RWPE2 (cell line): Measurements from ENCODE around the gene EFS.

ENCODE experiments used
- ATAC-seq: fragments of 200-7000 bp; cut with Tn5 transposase; 3 replicates; pipeline ENCODE4 v1.9.1; 2021; ENCODE audit warnings: low read depth
- DNase-seq: peaks from one replicate; pipeline ENCODE4 v3.0.0-alpha.2; 2020; ENCODE audit warnings: low spot score
- H3K27ac ChIP-seq: fragments of 450-650 bp; 2 replicates; pipeline ENCODE4 v1.5.1; 2017; ENCODE audit warnings: mild to moderate bottlenecking; ENCODE audit not compliant: poor library complexity, severe bottlenecking
- H3K27me3 ChIP-seq: fragments of 250-450 bp; sonication (Bioruptor Pico); 2 replicates; pipeline ENCODE4 v1.5.1; 2021; ENCODE audit warnings: mild to moderate bottlenecking, moderate library complexity; ENCODE audit not compliant: insufficient read depth, poor library complexity, severe bottlenecking
- H3K36me3 ChIP-seq: fragments of 250-450 bp; sonication (Bioruptor Pico); 2 replicates; pipeline ENCODE4 v1.5.1; 2020; ENCODE audit warnings: low read depth, mild to moderate bottlenecking, moderate library complexity
- H3K4me1 ChIP-seq: fragments of 250-450 bp; sonication (Bioruptor Pico); 2 replicates; pipeline ENCODE4 v1.5.1; 2021; ENCODE audit warnings: mild to moderate bottlenecking, moderate library complexity; ENCODE audit not compliant: insufficient read depth, poor library complexity, severe bottlenecking
- H3K4me3 ChIP-seq: fragments of 250-450 bp; sonication (Bioruptor Pico); 2 replicates; pipeline ENCODE4 v1.5.1; 2021; ENCODE audit warnings: mild to moderate bottlenecking, moderate library complexity; ENCODE audit not compliant: severe bottlenecking
- H3K9me3 ChIP-seq: fragments of 250-450 bp; sonication (Bioruptor Pico); 2 replicates; pipeline ENCODE4 v1.5.1; 2021; ENCODE audit warnings: mild to moderate bottlenecking, moderate library complexity; ENCODE audit not compliant: severe bottlenecking
- TF ChIP-seq, protein P1 (sequence below): fragments of 450-650 bp; IDR thresholded peaks from one replicate; pipeline ENCODE4 v1.5.1; 2017; ENCODE audit warnings: mild to moderate bottlenecking, moderate library complexity; ENCODE audit not compliant: poor library complexity, severe bottlenecking

Gene EFS

DNA sequence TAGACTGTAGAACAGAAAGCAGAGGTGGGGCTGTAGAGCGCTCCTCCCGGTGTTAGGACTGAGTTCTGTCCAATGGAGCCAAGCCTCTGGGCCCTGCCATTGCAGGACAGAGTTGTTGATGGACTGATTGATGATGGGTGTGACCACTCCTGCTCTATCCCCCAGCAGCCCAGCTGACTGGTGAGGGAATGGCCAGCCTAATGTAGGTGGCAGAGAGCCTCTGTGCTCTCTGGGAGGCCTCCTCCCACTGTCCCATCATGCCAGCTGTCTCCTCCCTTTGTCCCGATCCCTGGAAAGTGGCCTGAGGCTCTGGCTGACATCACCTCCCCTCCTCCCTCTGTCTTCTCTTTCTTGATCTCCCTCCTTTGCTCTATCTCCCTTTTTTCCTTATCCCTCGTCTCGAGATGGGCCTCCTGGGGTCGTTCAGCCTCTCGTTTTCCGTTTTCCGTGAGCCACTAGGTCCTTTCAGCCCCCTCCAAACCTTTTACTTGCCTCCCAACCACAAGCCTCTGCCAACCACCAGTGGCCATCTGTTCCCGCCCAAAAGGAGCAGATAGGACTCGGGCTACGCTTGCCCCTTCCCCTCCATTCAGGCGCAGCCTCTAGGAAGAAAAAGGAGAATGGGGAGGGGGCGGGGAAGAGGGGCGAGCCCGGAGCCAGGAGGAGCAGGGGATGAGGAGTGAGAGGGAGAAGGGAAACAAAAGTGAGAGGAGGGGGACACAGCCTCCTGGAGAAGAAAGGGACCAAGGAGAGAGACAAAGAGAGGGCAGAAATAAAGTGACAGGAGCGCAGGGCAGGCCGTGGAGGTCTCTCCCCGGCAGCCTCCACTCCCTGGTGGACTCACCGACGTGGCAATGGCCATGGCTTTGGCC, 572 bp downstream of the EFS start:
- Histone ChIP-seq H3K27me3 (no peaks in the 10 kb centered on the region), H3K4me3 (peak overlapping the region; percentile 45), H3K36me3 (no peaks in the 10 kb centered on the region; the same call in 1 of the 2 replicates), H3K9me3 (no peaks in the 10 kb centered on the region), H3K27ac (no peak overlapping the region), H3K4me1 (peaks cover 6% of the 10 kb centered on the region)
- TF ChIP-seq, protein P1, sequence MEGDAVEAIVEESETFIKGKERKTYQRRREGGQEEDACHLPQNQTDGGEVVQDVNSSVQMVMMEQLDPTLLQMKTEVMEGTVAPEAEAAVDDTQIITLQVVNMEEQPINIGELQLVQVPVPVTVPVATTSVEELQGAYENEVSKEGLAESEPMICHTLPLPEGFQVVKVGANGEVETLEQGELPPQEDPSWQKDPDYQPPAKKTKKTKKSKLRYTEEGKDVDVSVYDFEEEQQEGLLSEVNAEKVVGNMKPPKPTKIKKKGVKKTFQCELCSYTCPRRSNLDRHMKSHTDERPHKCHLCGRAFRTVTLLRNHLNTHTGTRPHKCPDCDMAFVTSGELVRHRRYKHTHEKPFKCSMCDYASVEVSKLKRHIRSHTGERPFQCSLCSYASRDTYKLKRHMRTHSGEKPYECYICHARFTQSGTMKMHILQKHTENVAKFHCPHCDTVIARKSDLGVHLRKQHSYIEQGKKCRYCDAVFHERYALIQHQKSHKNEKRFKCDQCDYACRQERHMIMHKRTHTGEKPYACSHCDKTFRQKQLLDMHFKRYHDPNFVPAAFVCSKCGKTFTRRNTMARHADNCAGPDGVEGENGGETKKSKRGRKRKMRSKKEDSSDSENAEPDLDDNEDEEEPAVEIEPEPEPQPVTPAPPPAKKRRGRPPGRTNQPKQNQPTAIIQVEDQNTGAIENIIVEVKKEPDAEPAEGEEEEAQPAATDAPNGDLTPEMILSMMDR, result no peak
- ATAC-seq (no peak), DNase-seq (peak; percentile 57)

DNA sequence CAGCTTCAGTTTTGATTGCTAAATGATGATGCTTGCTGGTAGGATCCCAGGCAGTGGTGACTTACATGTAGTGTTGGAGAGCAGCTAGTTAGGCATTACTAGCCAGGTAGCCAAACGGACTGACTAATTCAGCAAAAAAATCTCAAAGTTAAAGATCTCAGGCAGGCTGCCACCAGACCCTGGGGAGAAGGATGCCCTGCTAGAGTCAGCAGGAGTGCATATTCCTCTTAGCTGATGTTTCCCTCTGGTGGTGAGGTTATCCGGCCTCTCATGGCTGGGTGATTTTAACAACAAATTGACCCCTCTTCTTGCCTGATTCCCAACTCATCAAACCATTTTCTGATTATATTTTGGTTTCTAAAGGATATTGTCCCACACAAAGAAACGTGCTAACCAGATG, 2.8 kb downstream of the EFS start:
- H3K27ac ChIP-seq, result no peak overlapping the region
- DNase-seq, result peak; percentile 17
- ATAC-seq, result no peak
- no peaks in the 10 kb centered on the region for H3K9me3 ChIP-seq
- no peak overlapping the region for H3K4me3 ChIP-seq
- H3K36me3 ChIP-seq, result no peaks in the 10 kb centered on the region; the same call in 1 of the 2 replicates
- no peaks in the 10 kb centered on the region for H3K27me3 ChIP-seq
- TF ChIP-seq, protein P1, result peak; percentile 10
- peaks cover 6% of the 10 kb centered on the region for H3K4me1 ChIP-seq

DNA sequence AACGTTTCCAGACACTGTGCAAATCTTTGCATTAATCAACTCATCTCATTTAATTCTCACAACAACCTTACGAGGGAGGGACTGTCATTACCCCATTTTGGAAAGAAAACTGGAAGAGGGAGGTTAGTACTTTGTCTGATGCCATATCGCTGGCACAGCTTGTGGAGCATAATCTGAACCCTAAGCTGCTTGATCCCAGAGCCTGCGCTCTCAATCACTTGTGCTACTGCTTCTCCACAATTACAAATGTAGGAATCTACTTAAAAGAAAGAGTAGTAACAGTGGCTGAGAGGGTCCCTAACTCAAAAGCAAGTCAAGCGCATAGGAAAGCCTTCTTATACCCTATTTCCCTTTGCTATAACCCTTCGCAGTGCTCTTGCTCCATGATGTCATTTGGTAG, 3.2 kb downstream of the EFS start:
- no peaks in the 10 kb centered on the region for H3K9me3 ChIP-seq
- H3K4me3 ChIP-seq, result no peak overlapping the region
- TF ChIP-seq, protein P1, result no peak
- peaks cover 4% of the 10 kb centered on the region for H3K4me1 ChIP-seq
- no peaks in the 10 kb centered on the region for H3K27me3 ChIP-seq
- ATAC-seq (no peak), DNase-seq (peak; percentile 11)
- H3K36me3 ChIP-seq, result no peaks in the 10 kb centered on the region; the same call in 1 of the 2 replicates
- no peak overlapping the region for H3K27ac ChIP-seq

DNA sequence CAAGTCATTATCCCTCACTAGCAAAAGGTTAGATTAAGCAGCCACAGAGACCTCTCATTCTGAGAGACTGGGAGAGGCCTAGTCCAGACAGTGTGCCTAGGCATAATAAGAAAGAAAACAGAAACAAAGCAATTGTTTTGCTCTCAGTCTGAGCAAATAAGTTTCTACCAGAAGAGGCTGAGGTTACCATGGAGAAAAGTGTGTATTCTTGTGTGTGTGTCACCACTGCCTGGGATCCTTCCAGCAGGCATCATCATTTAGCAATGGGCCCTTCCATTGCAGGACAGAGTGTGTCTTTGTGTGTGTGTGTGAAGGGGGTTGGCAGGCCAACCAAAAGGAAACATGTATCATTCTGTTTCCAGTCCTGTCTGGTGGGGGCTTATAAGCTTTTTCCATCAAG, 3.7 kb downstream of the EFS start:
- H3K36me3 ChIP-seq, result no peaks in the 10 kb centered on the region; the same call in 1 of the 2 replicates
- no peaks in the 10 kb centered on the region for H3K9me3 ChIP-seq
- DNase-seq, result no peak
- no peaks in the 10 kb centered on the region for H3K27me3 ChIP-seq
- no peaks in the 10 kb centered on the region for H3K4me1 ChIP-seq
- ATAC-seq, result no peak
- H3K27ac ChIP-seq, result no peak overlapping the region
- no peak overlapping the region for H3K4me3 ChIP-seq
- TF ChIP-seq, protein P1, result no peak

DNA sequence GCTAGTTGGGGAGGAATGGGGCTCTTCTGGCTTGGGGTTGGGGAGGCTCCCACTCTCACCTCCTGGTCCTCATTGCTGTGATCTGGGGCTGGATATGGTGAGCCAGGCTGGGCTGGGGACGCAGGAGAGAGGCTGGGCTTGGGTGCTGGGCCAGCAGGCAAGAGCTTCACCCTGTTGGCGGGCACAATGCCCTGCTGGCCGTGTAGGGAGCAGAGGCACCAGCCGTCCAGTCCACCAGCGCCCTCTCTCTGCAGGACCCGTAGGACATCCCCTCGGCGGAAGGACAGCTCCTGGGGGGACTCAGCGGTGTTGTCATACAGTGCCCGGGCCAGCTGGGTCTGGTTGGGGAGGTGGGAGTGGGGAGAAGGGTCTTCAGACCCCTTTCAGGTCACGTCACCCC, 4.5 kb downstream of the EFS start:
- H3K36me3 ChIP-seq, result no peaks in the 10 kb centered on the region; the same call in 1 of the 2 replicates

More for the DNA sequence above, 4.5 kb downstream of the EFS start:
- peak; percentile 73 for DNase-seq
- no peak overlapping the region for H3K4me3 ChIP-seq
- no peaks in the 10 kb centered on the region for H3K27me3 ChIP-seq
- ATAC-seq, result no peak
- no peak overlapping the region for H3K27ac ChIP-seq
- H3K9me3 ChIP-seq, result no peaks in the 10 kb centered on the region
- TF ChIP-seq, protein P1, result no peak
- H3K4me1 ChIP-seq, result no peaks in the 10 kb centered on the region
